ENCODE data around the gene EFCAB5.
"Not testable (repeated sequence)": the region's sequence is repeated elsewhere in the genome, so short reads cannot be mapped to it uniquely, and the experiment has no call there.

Gene EFCAB5

GRCh38 chr17:29927546-29927945, 13.9 kb upstream of the EFCAB5 start:
- Mint-ChIP-seq H3K36me3 (ENCODE audit: low read depth) (peaks cover 18% of the 10 kb centered on the region), H3K4me3 (no peak overlapping the region), H3K27ac (no peak overlapping the region), H3K27me3 (no peaks in the 10 kb centered on the region), H3K4me1 (ENCODE audit: low read depth) (peaks cover 21% of the 10 kb centered on the region), H3K9me3 (no peaks in the 10 kb centered on the region)
- intact Hi-C loops (cut with micrococcal nuclease): loop anchor here (5.0 kb wide), 1 partner anchor 60 kb away; no protein-coding TSS in a partner anchor

- no peaks in the 10 kb centered on the region for H3K9me3 Mint-ChIP-seq
Measured at GRCh38 chr17:29929006-29929532, 12.4 kb upstream of the EFCAB5 start.

GRCh38 chr17:29929533-29930408, 11.7 kb upstream of the EFCAB5 start, which contains the start of gene SSH2:
Gene SSH2 (minus strand): TSS chr17:29930228. CDS start chr17:29930000, 228 bp downstream.
- Mint-ChIP-seq H3K9me3 (no peaks in the 10 kb centered on the region), H3K27ac (no peak within 1 kb of the TSS), H3K4me3 (no peak within 1 kb of the TSS), H3K36me3 (ENCODE audit: low read depth) (peaks cover 14% of the 10 kb centered on the region), H3K4me1 (ENCODE audit: low read depth) (peaks cover 21% of the 10 kb centered on the region), H3K27me3 (no peaks in the 10 kb centered on the region)
- intact Hi-C loops (cut with micrococcal nuclease): loop anchor here (1.0 to 10.0 kb wide), 4 partner anchors 62 to 291 kb away; no protein-coding TSS in a partner anchor

More at GRCh38 chr17:29929006-29929532, 12.4 kb upstream of the EFCAB5 start:
- Mint-ChIP-seq H3K4me3 (no peak overlapping the region), H3K27ac (no peak overlapping the region), H3K36me3 (ENCODE audit: low read depth) (peaks cover 14% of the 10 kb centered on the region), H3K27me3 (no peaks in the 10 kb centered on the region), H3K4me1 (ENCODE audit: low read depth) (peaks cover 21% of the 10 kb centered on the region)
- intact Hi-C loops (cut with micrococcal nuclease): loop anchor here (5.0 kb wide), 1 partner anchor 62 kb away; no protein-coding TSS in a partner anchor

- peaks cover 14% of the 10 kb centered on the region for H3K36me3 Mint-ChIP-seq (ENCODE audit: low read depth)
- no peaks in the 10 kb centered on the region for H3K9me3 Mint-ChIP-seq
- no peak overlapping the region for H3K27ac Mint-ChIP-seq
- H3K4me1 Mint-ChIP-seq (ENCODE audit: low read depth): peaks cover 21% of the 10 kb centered on the region
- intact Hi-C loops (cut with micrococcal nuclease): loop anchor here (1.0 to 10.0 kb wide), 3 partner anchors 84 to 292 kb away; no protein-coding TSS in a partner anchor
- no peak overlapping the region for H3K4me3 Mint-ChIP-seq
- H3K27me3 Mint-ChIP-seq: no peaks in the 10 kb centered on the region
Measured at GRCh38 chr17:29930409-29931010, 10.9 kb upstream of the EFCAB5 start.

GRCh38 chr17:29931231-29931932, 10.1 kb upstream of the EFCAB5 start:
- Mint-ChIP-seq H3K4me1 (ENCODE audit: low read depth) (peaks cover 21% of the 10 kb centered on the region), H3K27me3 (no peaks in the 10 kb centered on the region), H3K4me3 (no peak overlapping the region), H3K27ac (no peak overlapping the region), H3K36me3 (ENCODE audit: low read depth) (peaks cover 14% of the 10 kb centered on the region), H3K9me3 (no peaks in the 10 kb centered on the region)
- intact Hi-C loops (cut with micrococcal nuclease): loop anchor here (2.0 to 10.0 kb wide), 2 partner anchors 83 to 293 kb away; no protein-coding TSS in a partner anchor

- H3K27ac Mint-ChIP-seq: no peak overlapping the region
- peaks cover 7% of the 10 kb centered on the region for H3K4me1 Mint-ChIP-seq (ENCODE audit: low read depth)
- H3K36me3 Mint-ChIP-seq (ENCODE audit: low read depth): peaks cover 14% of the 10 kb centered on the region
- no peaks in the 10 kb centered on the region for H3K27me3 Mint-ChIP-seq
- no peak overlapping the region for H3K4me3 Mint-ChIP-seq
- intact Hi-C loops (cut with micrococcal nuclease): loop anchor here (10.0 kb wide), 1 partner anchor 81 kb away; no protein-coding TSS in a partner anchor
- no peaks in the 10 kb centered on the region for H3K9me3 Mint-ChIP-seq
Measured at GRCh38 chr17:29933379-29933778, 8.1 kb upstream of the EFCAB5 start.

- not testable (repeated sequence) for H3K27me3 Mint-ChIP-seq; H3K9me3 Mint-ChIP-seq; H3K36me3 Mint-ChIP-seq (ENCODE audit: low read depth); H3K27ac Mint-ChIP-seq; H3K4me3 Mint-ChIP-seq; H3K4me1 Mint-ChIP-seq (ENCODE audit: low read depth)
- intact Hi-C loops (cut with micrococcal nuclease): loop anchor here (10.0 kb wide), 1 partner anchor 79 kb away; no protein-coding TSS in a partner anchor
Measured at GRCh38 chr17:29935909-29936308, 5.5 kb upstream of the EFCAB5 start.

GRCh38 chr17:29936724-29937123, 4.7 kb upstream of the EFCAB5 start:
- no peaks in the 10 kb centered on the region for H3K9me3 Mint-ChIP-seq
- H3K27ac Mint-ChIP-seq: no peak overlapping the region
- H3K36me3 Mint-ChIP-seq (ENCODE audit: low read depth): no peaks in the 10 kb centered on the region
- intact Hi-C loops (cut with micrococcal nuclease): loop anchor here (10.0 kb wide), 1 partner anchor 78 kb away; no protein-coding TSS in a partner anchor
- no peaks in the 10 kb centered on the region for H3K4me1 Mint-ChIP-seq (ENCODE audit: low read depth)
- no peak overlapping the region for H3K4me3 Mint-ChIP-seq
- no peaks in the 10 kb centered on the region for H3K27me3 Mint-ChIP-seq

GRCh38 chr17:29945281-29945680, 3.8 kb downstream of the EFCAB5 start:
- intact Hi-C loops (cut with micrococcal nuclease): no loop called here
- no peaks in the 10 kb centered on the region for H3K36me3 Mint-ChIP-seq (ENCODE audit: low read depth)
- no peaks in the 10 kb centered on the region for H3K27me3 Mint-ChIP-seq
- no peak overlapping the region for H3K4me3 Mint-ChIP-seq
- no peaks in the 10 kb centered on the region for H3K9me3 Mint-ChIP-seq
- no peak overlapping the region for H3K27ac Mint-ChIP-seq
- peaks cover 11% of the 10 kb centered on the region for H3K4me1 Mint-ChIP-seq (ENCODE audit: low read depth)

GRCh38 chr17:29948448-29949215, 7.2 kb downstream of the EFCAB5 start:
- no peaks in the 10 kb centered on the region for H3K36me3 Mint-ChIP-seq (ENCODE audit: low read depth)
- H3K9me3 Mint-ChIP-seq: peaks cover 9% of the 10 kb centered on the region

GRCh38 chr17:29949696-29950095, 8.3 kb downstream of the EFCAB5 start:
- Mint-ChIP-seq H3K27me3 (no peaks in the 10 kb centered on the region), H3K27ac (no peak overlapping the region), H3K4me3 (no peak overlapping the region), H3K9me3 (peaks cover 19% of the 10 kb centered on the region), H3K36me3 (ENCODE audit: low read depth) (no peaks in the 10 kb centered on the region), H3K4me1 (ENCODE audit: low read depth) (peaks cover 11% of the 10 kb centered on the region)
- intact Hi-C loops (cut with micrococcal nuclease): no loop called here

More at GRCh38 chr17:29948448-29949215, 7.2 kb downstream of the EFCAB5 start:
- H3K4me3 Mint-ChIP-seq: no peak overlapping the region
- no peaks in the 10 kb centered on the region for H3K27me3 Mint-ChIP-seq
- H3K4me1 Mint-ChIP-seq (ENCODE audit: low read depth): peaks cover 11% of the 10 kb centered on the region
- intact Hi-C loops (cut with micrococcal nuclease): no loop called here
- H3K27ac Mint-ChIP-seq: no peak overlapping the region

- intact Hi-C loops (cut with micrococcal nuclease): no loop called here
- no peak overlapping the region for H3K27ac Mint-ChIP-seq
- H3K27me3 Mint-ChIP-seq: no peaks in the 10 kb centered on the region
- no peak overlapping the region for H3K4me3 Mint-ChIP-seq
- no peaks in the 10 kb centered on the region for H3K36me3 Mint-ChIP-seq (ENCODE audit: low read depth)
- peaks cover 26% of the 10 kb centered on the region for H3K9me3 Mint-ChIP-seq
- peaks cover 6% of the 10 kb centered on the region for H3K4me1 Mint-ChIP-seq (ENCODE audit: low read depth)
Measured at GRCh38 chr17:29954405-29954804, 13.0 kb downstream of the EFCAB5 start.

- intact Hi-C loops (cut with micrococcal nuclease): no loop called here
- peaks cover 6% of the 10 kb centered on the region for H3K4me1 Mint-ChIP-seq (ENCODE audit: low read depth)
- H3K9me3 Mint-ChIP-seq: peaks cover 26% of the 10 kb centered on the region
- no peaks in the 10 kb centered on the region for H3K27me3 Mint-ChIP-seq
- no peak overlapping the region for H3K27ac Mint-ChIP-seq
- H3K36me3 Mint-ChIP-seq (ENCODE audit: low read depth): no peaks in the 10 kb centered on the region
- no peak overlapping the region for H3K4me3 Mint-ChIP-seq
Measured at GRCh38 chr17:29956225-29956624, 14.8 kb downstream of the EFCAB5 start.
